ENCODE measurements around the gene MKRN2.
"Not testable (repeated sequence)": the region's sequence is repeated elsewhere in the genome, so short reads cannot be mapped to it uniquely, and the experiment has no call there.

MKRN2 gene

DNA sequence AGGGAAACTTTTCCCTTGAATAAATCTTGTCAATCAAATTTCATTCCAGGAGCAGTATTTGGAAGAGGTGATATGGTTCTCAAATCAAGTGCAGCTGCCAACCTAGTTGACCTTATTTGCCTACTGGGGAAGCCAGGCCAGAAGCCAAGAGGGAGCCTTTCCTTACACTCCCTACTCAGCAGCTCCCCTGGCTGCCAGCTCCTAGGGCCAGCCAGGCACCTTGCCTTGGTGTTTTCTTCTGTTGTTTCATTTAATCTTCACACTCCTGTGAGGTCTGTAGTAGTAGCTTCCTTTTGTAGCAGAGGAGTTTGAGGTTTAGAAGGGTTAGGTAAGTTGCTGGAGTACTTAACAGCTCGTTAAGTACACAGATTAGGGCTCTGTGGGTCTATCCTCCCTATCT lies 34.2 kb upstream of the MKRN2 start:
- H3K27me3 ChIP-seq (ENCODE audit: insufficient read depth, low read length), result no peaks in the 10 kb centered on the region
- H3K4me3 ChIP-seq (ENCODE audit: low read length), result no peak overlapping the region
- no peak overlapping the region for H3K27ac ChIP-seq (ENCODE audit: low read length)
- no peak overlapping the region for H3K9ac ChIP-seq (ENCODE audit: low read depth, low read length)
- peaks cover 57% of the 10 kb centered on the region for H3K36me3 ChIP-seq (ENCODE audit: insufficient read depth, low read depth, low read length)
- H3K4me1 ChIP-seq (ENCODE audit: insufficient read depth, low read length), result no peaks in the 10 kb centered on the region
- no peaks in the 10 kb centered on the region for H3K9me3 ChIP-seq (ENCODE audit: insufficient read depth, low read depth, low read length)

DNA sequence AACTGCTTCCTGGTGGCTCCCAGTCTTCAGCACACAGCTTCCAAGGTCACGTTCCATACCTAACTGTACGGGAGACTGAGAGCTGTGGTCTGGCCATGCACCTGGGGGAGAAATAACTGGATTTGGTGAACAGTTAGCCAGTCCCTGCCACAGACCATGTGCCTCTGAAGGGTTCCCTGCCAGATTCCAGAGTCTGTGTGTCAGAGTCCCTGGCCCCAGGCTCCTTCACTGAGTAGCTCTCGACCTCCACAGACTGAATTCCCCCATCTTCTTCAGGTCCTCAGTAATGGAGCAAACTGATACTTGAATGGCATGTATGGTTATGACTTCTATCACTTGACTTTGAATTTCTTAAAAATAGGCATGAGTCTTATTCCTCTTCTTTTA lies 29.1 kb upstream of the MKRN2 start:
- no peak overlapping the region for H3K4me3 ChIP-seq (ENCODE audit: low read length)
- H3K9me3 ChIP-seq (ENCODE audit: insufficient read depth, low read depth, low read length), result no peaks in the 10 kb centered on the region
- H3K9ac ChIP-seq (ENCODE audit: low read depth, low read length), result no peak overlapping the region
- H3K27me3 ChIP-seq (ENCODE audit: insufficient read depth, low read length), result no peaks in the 10 kb centered on the region
- H3K4me1 ChIP-seq (ENCODE audit: insufficient read depth, low read length), result no peaks in the 10 kb centered on the region
- no peak overlapping the region for H3K27ac ChIP-seq (ENCODE audit: low read length)
- H3K36me3 ChIP-seq (ENCODE audit: insufficient read depth, low read depth, low read length), result peaks cover 76% of the 10 kb centered on the region

DNA sequence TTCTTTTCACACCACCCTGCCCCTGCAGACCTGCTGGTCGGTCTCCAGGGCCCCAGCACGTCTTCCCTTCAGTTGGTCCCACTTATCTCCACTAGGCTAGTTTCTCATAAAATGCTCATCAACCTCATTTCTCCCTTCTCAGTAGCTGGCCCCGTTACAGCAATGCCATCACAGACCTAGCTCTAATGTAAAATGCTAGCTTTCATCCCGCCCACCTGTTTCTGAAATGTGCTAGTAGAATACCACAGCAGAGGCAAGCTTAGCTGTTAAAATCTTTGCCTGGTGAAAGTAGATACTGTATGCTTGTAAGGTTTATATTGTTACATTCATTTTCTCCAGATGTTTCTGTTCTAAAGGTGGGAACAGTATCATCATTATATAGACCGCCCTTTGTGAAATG lies 24.7 kb upstream of the MKRN2 start:
- Histone ChIP-seq H3K9ac (ENCODE audit: low read depth, low read length) (no peak overlapping the region), H3K9me3 (ENCODE audit: insufficient read depth, low read depth, low read length) (no peaks in the 10 kb centered on the region), H3K36me3 (ENCODE audit: insufficient read depth, low read depth, low read length) (peaks cover 55% of the 10 kb centered on the region), H3K27me3 (ENCODE audit: insufficient read depth, low read length) (no peaks in the 10 kb centered on the region), H3K4me1 (ENCODE audit: insufficient read depth, low read length) (no peaks in the 10 kb centered on the region), H3K27ac (ENCODE audit: low read length) (no peak overlapping the region), H3K4me3 (ENCODE audit: low read length) (no peak overlapping the region)

GRCh38 chr3:12536423-12536822 lies 20.5 kb upstream of the MKRN2 start:
- Histone ChIP-seq H3K4me3 (ENCODE audit: low read length) (no peak overlapping the region), H3K27ac (ENCODE audit: low read length) (no peak overlapping the region), H3K36me3 (ENCODE audit: insufficient read depth, low read depth, low read length) (peaks cover 31% of the 10 kb centered on the region), H3K27me3 (ENCODE audit: insufficient read depth, low read length) (no peaks in the 10 kb centered on the region), H3K9ac (ENCODE audit: low read depth, low read length) (no peak overlapping the region), H3K9me3 (ENCODE audit: insufficient read depth, low read depth, low read length) (no peaks in the 10 kb centered on the region), H3K4me1 (ENCODE audit: insufficient read depth, low read length) (0 out of 2 replicates have a peak, but pooled peaks cover 3% of the 10 kb centered on the region)

DNA sequence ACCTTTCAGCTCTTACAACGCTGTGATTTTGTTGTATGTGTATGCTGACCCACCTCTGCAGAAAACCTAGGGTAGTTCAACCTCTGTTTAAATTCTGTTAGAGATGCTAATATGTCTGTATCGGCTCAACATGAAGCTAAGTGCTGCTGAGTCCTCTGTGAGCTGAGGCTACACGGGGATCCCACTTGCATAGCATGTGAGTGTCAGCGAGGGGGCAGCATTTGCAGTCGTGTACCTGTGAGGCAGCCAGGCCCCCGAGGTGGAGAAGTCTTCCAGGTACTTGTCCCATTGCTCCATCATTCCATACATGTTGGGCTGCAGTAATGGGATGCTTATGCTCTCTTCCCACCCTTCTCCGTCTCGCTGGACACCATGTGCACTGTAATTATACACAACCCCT lies 15.3 kb upstream of the MKRN2 start:
- Histone ChIP-seq H3K27ac (ENCODE audit: low read length) (no peak overlapping the region), H3K9ac (ENCODE audit: low read depth, low read length) (no peak overlapping the region), H3K36me3 (ENCODE audit: insufficient read depth, low read depth, low read length) (peaks cover 8% of the 10 kb centered on the region; the same call in 1 of the 2 replicates), H3K9me3 (ENCODE audit: insufficient read depth, low read depth, low read length) (no peaks in the 10 kb centered on the region), H3K4me3 (ENCODE audit: low read length) (no peak overlapping the region), H3K27me3 (ENCODE audit: insufficient read depth, low read length) (no peaks in the 10 kb centered on the region), H3K4me1 (ENCODE audit: insufficient read depth, low read length) (peaks cover 13% of the 10 kb centered on the region; the same call in 1 of the 2 replicates)

DNA sequence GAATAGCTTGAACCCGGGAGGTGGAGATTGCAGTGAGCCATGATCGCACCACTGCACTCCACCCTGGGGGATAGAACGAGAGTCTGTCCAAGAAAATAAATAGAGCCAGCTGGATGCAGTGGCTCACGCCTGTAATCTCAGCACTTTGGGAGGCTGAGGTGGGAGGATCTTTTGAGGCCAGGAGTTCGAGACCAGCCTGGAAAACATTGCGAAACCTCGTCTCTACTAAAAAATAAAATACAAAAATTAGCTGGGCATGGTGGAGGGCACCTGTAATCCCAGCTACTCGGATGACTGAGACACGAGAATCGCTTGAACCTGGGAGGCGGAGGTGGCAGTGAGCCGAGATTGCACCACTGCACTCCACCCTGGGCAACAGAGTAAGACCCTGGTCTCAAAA lies 13.4 kb upstream of the MKRN2 start:
- H3K27me3 ChIP-seq (ENCODE audit: insufficient read depth, low read length); H3K27ac ChIP-seq (ENCODE audit: low read length); H3K4me3 ChIP-seq (ENCODE audit: low read length); H3K9ac ChIP-seq (ENCODE audit: low read depth, low read length); H3K36me3 ChIP-seq (ENCODE audit: insufficient read depth, low read depth, low read length); H3K9me3 ChIP-seq (ENCODE audit: insufficient read depth, low read depth, low read length): not testable (repeated sequence)
- H3K4me1 ChIP-seq (ENCODE audit: insufficient read depth, low read length), result peaks cover 11% of the 10 kb centered on the region; the same call in 1 of the 2 replicates

DNA sequence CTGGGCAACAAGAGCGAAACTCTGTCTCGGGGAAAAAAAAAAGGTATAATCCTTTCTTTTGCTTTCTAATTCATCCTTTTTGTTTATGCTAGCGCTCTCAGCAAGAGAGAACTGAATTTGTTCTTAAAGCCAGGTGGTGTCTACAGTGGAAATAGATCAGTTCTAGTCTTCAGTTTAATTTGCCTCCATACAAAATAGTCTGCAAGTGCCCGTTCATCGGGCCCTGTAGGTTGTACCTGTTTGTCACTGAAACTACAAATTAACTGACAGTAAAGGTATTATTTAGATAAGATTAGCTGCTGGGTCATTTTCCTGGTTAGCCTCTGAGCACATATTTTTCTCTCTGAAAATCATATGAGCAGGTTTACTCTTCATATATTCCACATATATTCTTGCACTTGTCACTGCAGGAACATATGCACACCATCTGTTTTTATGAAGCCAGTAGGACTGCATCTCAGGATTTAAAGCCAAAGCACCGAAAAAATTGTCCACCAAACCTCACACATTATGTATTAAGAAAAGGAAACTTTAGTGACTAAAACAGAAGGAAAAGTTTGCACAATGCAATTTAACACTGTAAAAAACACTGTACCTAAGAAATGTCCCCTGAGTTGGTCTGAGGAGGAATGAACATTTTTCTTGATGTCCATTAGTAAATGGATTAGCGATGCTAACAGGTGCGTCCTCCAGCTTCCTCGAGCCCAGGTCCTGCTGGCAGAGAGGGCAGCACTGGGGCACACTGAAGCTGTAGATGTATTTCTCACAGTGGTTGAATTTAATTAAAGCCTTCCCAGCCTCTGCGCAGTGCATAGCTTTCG lies 12.0 kb upstream of the MKRN2 start:
- peaks cover 2% of the 10 kb centered on the region; the same call in 1 of the 2 replicates for H3K27me3 ChIP-seq (ENCODE audit: insufficient read depth, low read length)
- H3K27ac ChIP-seq (ENCODE audit: low read length), result no peak overlapping the region
- peaks cover 5% of the 10 kb centered on the region; the same call in 1 of the 2 replicates for H3K36me3 ChIP-seq (ENCODE audit: insufficient read depth, low read depth, low read length)
- peaks cover 11% of the 10 kb centered on the region; the same call in 1 of the 2 replicates for H3K4me1 ChIP-seq (ENCODE audit: insufficient read depth, low read length)
- H3K9me3 ChIP-seq (ENCODE audit: insufficient read depth, low read depth, low read length), result no peaks in the 10 kb centered on the region
- H3K4me3 ChIP-seq (ENCODE audit: low read length), result peak overlapping the region; percentile 44; the same call in 1 of the 2 replicates
- peak overlapping the region; percentile 45; the same call in 1 of the 2 replicates for H3K9ac ChIP-seq (ENCODE audit: low read depth, low read length)

GRCh38 chr3:12545473-12545791 lies 11.5 kb upstream of the MKRN2 start, which contains the start of gene MKRN2OS:
Gene MKRN2OS, minus strand, starts transcription at chr3:12545499. Its CDS starts 35 bp downstream, at chr3:12545464.
- H3K4me1 ChIP-seq (ENCODE audit: insufficient read depth, low read length), result peaks cover 11% of the 10 kb centered on the region; the same call in 1 of the 2 replicates
- H3K9me3 ChIP-seq (ENCODE audit: insufficient read depth, low read depth, low read length), result no peaks in the 10 kb centered on the region
- H3K4me3 ChIP-seq (ENCODE audit: low read length), result peak within 1 kb of the TSS; percentile 44; the same call in 1 of the 2 replicates
- peak within 1 kb of the TSS; percentile 45; the same call in 1 of the 2 replicates for H3K9ac ChIP-seq (ENCODE audit: low read depth, low read length)
- no peak within 1 kb of the TSS for H3K27ac ChIP-seq (ENCODE audit: low read length)
- H3K27me3 ChIP-seq (ENCODE audit: insufficient read depth, low read length), result peaks cover 6% of the 10 kb centered on the region; the same call in 1 of the 2 replicates
- H3K36me3 ChIP-seq (ENCODE audit: insufficient read depth, low read depth, low read length), result peaks cover under 1% of the 10 kb centered on the region; the same call in 1 of the 2 replicates

GRCh38 chr3:12549971-12550760 lies 6.7 kb upstream of the MKRN2 start:
- H3K4me3 ChIP-seq (ENCODE audit: low read length), result no peak overlapping the region
- H3K27me3 ChIP-seq (ENCODE audit: insufficient read depth, low read length), result peaks cover 6% of the 10 kb centered on the region; the same call in 1 of the 2 replicates
- H3K4me1 ChIP-seq (ENCODE audit: insufficient read depth, low read length), result peaks cover 4% of the 10 kb centered on the region; the same call in 1 of the 2 replicates
- no peaks in the 10 kb centered on the region for H3K36me3 ChIP-seq (ENCODE audit: insufficient read depth, low read depth, low read length)
- H3K9me3 ChIP-seq (ENCODE audit: insufficient read depth, low read depth, low read length), result no peaks in the 10 kb centered on the region
- H3K9ac ChIP-seq (ENCODE audit: low read depth, low read length), result no peak overlapping the region
- H3K27ac ChIP-seq (ENCODE audit: low read length), result no peak overlapping the region

GRCh38 chr3:12553921-12554391 lies 2.9 kb upstream of the MKRN2 start:
- Histone ChIP-seq H3K27me3 (ENCODE audit: insufficient read depth, low read length) (peaks cover 9% of the 10 kb centered on the region; the same call in 1 of the 2 replicates), H3K27ac (ENCODE audit: low read length) (no peak overlapping the region), H3K36me3 (ENCODE audit: insufficient read depth, low read depth, low read length) (no peaks in the 10 kb centered on the region), H3K4me3 (ENCODE audit: low read length) (peak overlapping the region; percentile 57; the same call in 1 of the 2 replicates), H3K4me1 (ENCODE audit: insufficient read depth, low read length) (peaks cover 11% of the 10 kb centered on the region), H3K9ac (ENCODE audit: low read depth, low read length) (peak overlapping the region; percentile 57; the same call in 1 of the 2 replicates), H3K9me3 (ENCODE audit: insufficient read depth, low read depth, low read length) (no peaks in the 10 kb centered on the region)

DNA sequence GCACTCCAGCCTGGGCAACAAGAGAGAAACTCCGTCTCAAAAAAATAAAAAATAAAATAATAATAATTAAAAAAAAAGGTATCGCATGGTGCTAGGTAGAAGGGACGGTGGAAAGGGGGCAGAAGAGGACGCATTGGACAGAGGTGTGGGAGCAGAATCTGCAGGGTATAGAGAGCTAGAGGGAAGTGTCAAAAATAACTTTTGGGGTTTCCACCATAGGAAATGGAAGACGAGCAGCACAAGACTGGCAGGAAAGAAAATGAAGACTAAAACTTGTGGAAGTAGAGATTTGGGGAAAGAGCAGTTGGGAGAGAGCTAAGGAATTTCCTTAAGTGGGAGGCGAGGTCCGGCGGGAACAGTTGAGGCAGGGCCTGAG lies 585 bp upstream of the MKRN2 start:
- H3K4me1 ChIP-seq (ENCODE audit: insufficient read depth, low read length), result peaks cover 16% of the 10 kb centered on the region
- H3K4me3 ChIP-seq (ENCODE audit: low read length), result peak overlapping the region; percentile 98
- no peaks in the 10 kb centered on the region for H3K36me3 ChIP-seq (ENCODE audit: insufficient read depth, low read depth, low read length)
- H3K9me3 ChIP-seq (ENCODE audit: insufficient read depth, low read depth, low read length), result no peaks in the 10 kb centered on the region
- peak overlapping the region; percentile 93 for H3K9ac ChIP-seq (ENCODE audit: low read depth, low read length)
- H3K27me3 ChIP-seq (ENCODE audit: insufficient read depth, low read length), result peaks cover 3% of the 10 kb centered on the region; the same call in 1 of the 2 replicates
- H3K27ac ChIP-seq (ENCODE audit: low read length), result no peak overlapping the region

Measured in iPS-20b (cell line).